Left lung (tissue), 10 donors: ENCODE measurements around the gene CREB5. TPM values are rescaled to one million over a fixed set of nuclear protein-coding genes. Genes with fewer than 3 reads are reported as not detected.
"Not testable (repeated sequence)": the region's sequence is repeated elsewhere in the genome, so short reads cannot be mapped to it uniquely, and the experiment has no call there.

Source experiments
- ATAC-seq: fragments of 200-7000 bp; cut with Tn5 transposase; one replicate; pipeline ENCODE4 v1.9.1; 2020; ENCODE audit warnings: moderate library complexity
- DNase-seq, 4 donors: peaks; one replicate each; pipeline ENCODE4 v3.0.0-alpha.2; 2013 to 2020
- H3K27ac ChIP-seq, 2 donors: fragments of 200-600 bp; sonication (generic) in 1 of 2; one replicate each; pipeline versions ENCODE4 v1.5.0 to v1.8.0; 2020 to 2021
- H3K27me3 ChIP-seq, 2 donors: fragments of 200-600 bp; sonication (generic) in 1 of 2; one replicate each; pipeline versions ENCODE4 v1.5.0 to v1.8.0; 2020 to 2021
- H3K36me3 ChIP-seq, 2 donors: fragments of 200-600 bp; sonication (generic) in 1 of 2; one replicate each; pipeline versions ENCODE4 v1.5.0 to v1.8.0; 2020 to 2021
- H3K4me1 ChIP-seq, 2 donors: fragments of 200-600 bp; one replicate each; pipeline ENCODE4 v1.8.0; 2021
- H3K4me3 ChIP-seq, 2 donors: fragments of 200-600 bp; sonication (generic) in 1 of 2; one replicate each; pipeline versions ENCODE4 v1.5.0 to v1.8.0; 2020 to 2021; ENCODE audit warnings: mild to moderate bottlenecking in 1 of 2
- H3K9me3 ChIP-seq, 2 donors: fragments of 200-600 bp; sonication (generic) in 1 of 2; one replicate each; pipeline versions ENCODE4 v1.5.0 to v1.8.0; 2020 to 2021
- intact Hi-C, 2 donors: fragments of 100-400 bp; cut with DNase I; formaldehyde crosslinking; loops; one replicate each; pipeline versions ENCODE4 v1.11.2 to v1.14.2; 2022
- polyA plus RNA-seq, 6 donors: library from polyadenylated mRNA; unstranded; fragments of 120-200 nt; gene quantifications; one replicate each; pipeline ENCODE4 v1.2.1, GENCODE V29; 2013; ENCODE audit not compliant: insufficient read length in 6 of 6
- total RNA-seq, 2 donors: library from RNA; stranded (reverse); fragmentation: NEBNext Ultra II Directional; extraction: Animal tissue kit (Norgen Biotek cat#: 25700); gene quantifications; one replicate each; pipeline ENCODE4 v1.2.1, GENCODE V29; 2021
- TF ChIP-seq, protein P1 (sequence below), 2 donors: fragments of 200-600 bp; sonication (generic) in 1 of 2; IDR thresholded peaks; one replicate each; pipeline versions ENCODE4 v1.5.0 to v1.8.0; 2021; ENCODE audit warnings: antibody characterized with exemption in 2 of 2
- donor health status: DM: no; HTN: yes; CAD: no.
- donor health status: DM: no; HTN: no; CAD: no.

The CREB5 gene
- total and polyA plus RNA-seq, 8 donors = 6.6 to 19.9 (median 15.7) TPM

DNA sequence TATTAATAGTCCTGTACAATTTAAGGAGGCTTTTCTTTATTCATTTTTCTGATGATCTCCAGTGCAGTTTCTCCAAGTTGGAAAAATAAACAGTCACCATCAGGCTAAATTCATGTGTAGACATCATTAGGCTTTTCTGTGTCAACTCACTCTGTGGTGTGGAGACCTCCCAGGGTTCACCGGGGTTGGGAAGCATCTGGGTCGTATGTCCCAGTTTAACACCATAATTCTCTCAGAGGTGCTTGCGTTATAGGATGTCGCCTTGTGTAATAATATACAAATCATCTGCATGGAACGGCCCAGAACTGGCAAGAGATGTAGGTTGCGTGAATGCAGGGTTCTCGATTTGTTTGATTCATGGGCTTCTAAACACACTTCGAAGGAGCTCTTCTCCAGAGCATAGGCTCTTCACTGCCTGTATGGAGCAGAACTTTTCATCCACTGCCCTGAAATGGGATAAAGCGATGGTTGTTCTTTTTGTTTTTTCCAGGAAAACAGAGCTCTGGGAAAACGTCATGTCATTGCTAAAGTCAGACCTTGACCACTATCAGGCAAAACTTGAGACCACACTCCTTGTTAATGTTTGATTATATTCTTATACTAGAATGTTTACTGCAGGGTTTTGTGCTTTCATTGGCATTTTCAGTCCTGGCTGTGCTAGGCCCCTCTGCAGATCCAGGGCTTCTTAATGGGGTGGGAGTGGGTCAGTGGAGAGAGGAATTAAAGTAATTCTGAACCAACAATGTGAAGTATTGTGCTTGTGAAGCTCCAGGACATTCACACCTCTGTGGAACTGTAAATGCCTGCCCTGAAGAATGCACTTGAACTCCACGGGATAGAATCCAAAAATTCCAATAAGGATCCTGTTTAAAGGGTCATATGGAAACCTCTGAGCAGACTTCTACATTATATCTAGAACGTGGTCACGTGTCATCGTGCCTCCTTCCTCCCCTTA, 373.0 kb downstream of the CREB5 start:
- intact Hi-C loops = no loop called here
- no peak overlapping the region for H3K4me3 ChIP-seq
- ATAC-seq (no peak), DNase-seq (no peak)
- H3K36me3 ChIP-seq = no peaks in the 10 kb centered on the region
- TF ChIP-seq, protein P1, sequence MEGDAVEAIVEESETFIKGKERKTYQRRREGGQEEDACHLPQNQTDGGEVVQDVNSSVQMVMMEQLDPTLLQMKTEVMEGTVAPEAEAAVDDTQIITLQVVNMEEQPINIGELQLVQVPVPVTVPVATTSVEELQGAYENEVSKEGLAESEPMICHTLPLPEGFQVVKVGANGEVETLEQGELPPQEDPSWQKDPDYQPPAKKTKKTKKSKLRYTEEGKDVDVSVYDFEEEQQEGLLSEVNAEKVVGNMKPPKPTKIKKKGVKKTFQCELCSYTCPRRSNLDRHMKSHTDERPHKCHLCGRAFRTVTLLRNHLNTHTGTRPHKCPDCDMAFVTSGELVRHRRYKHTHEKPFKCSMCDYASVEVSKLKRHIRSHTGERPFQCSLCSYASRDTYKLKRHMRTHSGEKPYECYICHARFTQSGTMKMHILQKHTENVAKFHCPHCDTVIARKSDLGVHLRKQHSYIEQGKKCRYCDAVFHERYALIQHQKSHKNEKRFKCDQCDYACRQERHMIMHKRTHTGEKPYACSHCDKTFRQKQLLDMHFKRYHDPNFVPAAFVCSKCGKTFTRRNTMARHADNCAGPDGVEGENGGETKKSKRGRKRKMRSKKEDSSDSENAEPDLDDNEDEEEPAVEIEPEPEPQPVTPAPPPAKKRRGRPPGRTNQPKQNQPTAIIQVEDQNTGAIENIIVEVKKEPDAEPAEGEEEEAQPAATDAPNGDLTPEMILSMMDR (IDR thresholded peaks at IDR 0.05) = no peak
- H3K9me3 ChIP-seq = no peaks in the 10 kb centered on the region
- no peaks in the 10 kb centered on the region for H3K27me3 ChIP-seq
- no peaks in the 10 kb centered on the region for H3K4me1 ChIP-seq
- no peak overlapping the region for H3K27ac ChIP-seq

DNA sequence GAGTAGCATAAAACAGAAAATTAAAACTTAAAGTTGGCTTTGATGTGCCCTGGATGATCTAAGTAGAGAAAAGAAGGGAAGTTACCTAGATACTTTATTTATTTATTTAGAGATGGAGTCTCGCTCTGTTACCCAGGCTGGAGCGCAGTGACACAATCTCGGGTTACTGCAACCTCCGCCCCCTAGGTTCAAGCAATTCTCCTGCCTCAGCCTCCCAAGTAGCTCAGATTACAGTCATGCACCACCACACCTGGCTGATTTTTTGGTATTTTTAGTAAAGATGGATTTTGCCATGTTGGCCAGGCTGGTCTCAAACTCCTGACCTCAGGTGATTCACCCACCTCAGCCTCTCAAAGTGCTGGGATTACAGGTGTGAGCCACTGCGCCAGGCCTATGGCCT, 373.8 kb downstream of the CREB5 start:
- DNase-seq, H3K27me3 ChIP-seq, H3K4me1 ChIP-seq, ATAC-seq, H3K36me3 ChIP-seq, H3K4me3 ChIP-seq, H3K27ac ChIP-seq, H3K9me3 ChIP-seq, intact Hi-C loops: not testable (repeated sequence)

GRCh38 chr7:28787106-28787505, 374.8 kb downstream of the CREB5 start:
- intact Hi-C loops = no loop called here
- ATAC-seq = no peak
- no peaks in the 10 kb centered on the region for H3K27me3 ChIP-seq

GRCh38 chr7:28790467-28790866, 378.1 kb downstream of the CREB5 start:
- H3K27me3 ChIP-seq = no peaks in the 10 kb centered on the region
- DNase-seq (no peak), ATAC-seq (no peak)
- H3K4me1 ChIP-seq = no peaks in the 10 kb centered on the region
- no peaks in the 10 kb centered on the region for H3K9me3 ChIP-seq
- H3K27ac ChIP-seq = no peak overlapping the region
- TF ChIP-seq, protein P1 (IDR thresholded peaks at IDR 0.05) = no peak
- no peaks in the 10 kb centered on the region for H3K36me3 ChIP-seq
- H3K4me3 ChIP-seq = no peak overlapping the region
- intact Hi-C loops = no loop called here

More at GRCh38 chr7:28787106-28787505, 374.8 kb downstream of the CREB5 start:
- Histone ChIP-seq H3K9me3 (no peaks in the 10 kb centered on the region), H3K36me3 (no peaks in the 10 kb centered on the region), H3K4me1 (no peaks in the 10 kb centered on the region), H3K4me3 (no peak overlapping the region), H3K27ac (no peak overlapping the region)
- DNase-seq = no peak
- TF ChIP-seq, protein P1 (IDR thresholded peaks at IDR 0.05) = no peak

- intact Hi-C loops = no loop called here
Measured at GRCh38 chr7:28792858-28793257, 380.5 kb downstream of the CREB5 start.

More at GRCh38 chr7:28792858-28793257, 380.5 kb downstream of the CREB5 start:
- TF ChIP-seq, protein P1 (IDR thresholded peaks at IDR 0.05) = no peak
- no peak overlapping the region for H3K27ac ChIP-seq
- H3K27me3 ChIP-seq = no peaks in the 10 kb centered on the region
- no peaks in the 10 kb centered on the region for H3K9me3 ChIP-seq
- no peak for ATAC-seq
- no peaks in the 10 kb centered on the region for H3K4me1 ChIP-seq
- no peaks in the 10 kb centered on the region for H3K36me3 ChIP-seq
- no peak for DNase-seq
- no peak overlapping the region for H3K4me3 ChIP-seq
